ENCODE data around the gene NDUFAF8.

DNA sequence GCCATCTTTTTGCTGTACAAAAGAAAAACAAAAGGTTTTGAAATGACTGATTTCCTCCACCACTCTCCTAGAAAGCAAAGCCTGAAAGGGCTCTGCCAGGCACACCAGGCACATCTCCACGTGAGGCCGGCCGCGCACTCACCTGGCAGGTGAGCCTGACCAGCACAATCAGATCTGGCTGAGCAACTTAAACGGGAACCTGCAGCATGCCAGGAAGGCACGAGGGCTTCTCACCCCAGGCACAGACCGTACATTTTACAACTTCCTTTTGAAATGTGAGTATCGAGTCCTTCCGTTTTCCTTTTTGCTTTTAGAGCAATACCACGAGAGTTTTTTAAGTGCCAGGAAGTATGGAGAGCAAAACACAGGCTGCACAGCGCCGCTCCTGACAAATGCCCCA lies 33.5 kb downstream of the NDUFAF8 start:
- TF ChIP-seq, protein P1, sequence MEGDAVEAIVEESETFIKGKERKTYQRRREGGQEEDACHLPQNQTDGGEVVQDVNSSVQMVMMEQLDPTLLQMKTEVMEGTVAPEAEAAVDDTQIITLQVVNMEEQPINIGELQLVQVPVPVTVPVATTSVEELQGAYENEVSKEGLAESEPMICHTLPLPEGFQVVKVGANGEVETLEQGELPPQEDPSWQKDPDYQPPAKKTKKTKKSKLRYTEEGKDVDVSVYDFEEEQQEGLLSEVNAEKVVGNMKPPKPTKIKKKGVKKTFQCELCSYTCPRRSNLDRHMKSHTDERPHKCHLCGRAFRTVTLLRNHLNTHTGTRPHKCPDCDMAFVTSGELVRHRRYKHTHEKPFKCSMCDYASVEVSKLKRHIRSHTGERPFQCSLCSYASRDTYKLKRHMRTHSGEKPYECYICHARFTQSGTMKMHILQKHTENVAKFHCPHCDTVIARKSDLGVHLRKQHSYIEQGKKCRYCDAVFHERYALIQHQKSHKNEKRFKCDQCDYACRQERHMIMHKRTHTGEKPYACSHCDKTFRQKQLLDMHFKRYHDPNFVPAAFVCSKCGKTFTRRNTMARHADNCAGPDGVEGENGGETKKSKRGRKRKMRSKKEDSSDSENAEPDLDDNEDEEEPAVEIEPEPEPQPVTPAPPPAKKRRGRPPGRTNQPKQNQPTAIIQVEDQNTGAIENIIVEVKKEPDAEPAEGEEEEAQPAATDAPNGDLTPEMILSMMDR (IDR thresholded peaks at IDR 0.05), result no peak
- no peak for TF ChIP-seq EZH2 (IDR thresholded peaks at IDR 0.05; ENCODE audit: borderline replicate concordance, insufficient read depth, low read depth, low read length, poor library complexity, severe bottlenecking)

Data from B cell (primary cell).